ENCODE results near the gene CISH. TPM values are rescaled to one million over a fixed set of nuclear protein-coding genes. Genes with fewer than 3 reads are reported as not detected.

CISH gene
- total RNA-seq, 2 donors from 2014 or later: 5.1 to 7.6 TPM

GRCh38 chr3:50557106-50557505 is 54.5 kb downstream of the CISH start:
- WGBS: 63% methylated on average over 8 of the region's 8 CpGs

More at GRCh38 chr3:50557106-50557505, 54.5 kb downstream of the CISH start:
- no peaks in the 10 kb centered on the region for H3K4me1 ChIP-seq (replicated peaks)
- H3K9me3 ChIP-seq: no peaks in the 10 kb centered on the region
- H3K27ac ChIP-seq: no peak overlapping the region
- intact Hi-C loops (cut with DNase I): no loop called here
- H3K27me3 ChIP-seq (replicated peaks; ENCODE audit: insufficient read depth): no peaks in the 10 kb centered on the region
- TF ChIP-seq POLR2A (IDR thresholded peaks at IDR 0.05) (no peak), CTCF (IDR thresholded peaks at IDR 0.05) (no peak), POLR2AphosphoS5 (IDR thresholded peaks at IDR 0.05) (no peak)
- no peak for DNase-seq (ENCODE audit: low spot score)
- no peak overlapping the region for H3K4me3 ChIP-seq
- no peaks in the 10 kb centered on the region for H3K36me3 ChIP-seq

Other genes starting within 250 kb of the CISH start
- 1 to 10 TPM; 5.6 to 9.1 TPM for gene CACNA2D2, start 108.1 kb downstream of the CISH start, total RNA-seq
- 10 to 100 TPM in 1 of 2 donors, 1 to 10 TPM in 1; 7.5 to 11.0 TPM for gene C3orf18, start 44.0 kb downstream of the CISH start, total RNA-seq
- gene HEMK1, start 42.3 kb downstream of the CISH start, total RNA-seq: 10 to 100 TPM in 1 of 2 donors, 1 to 10 TPM in 1; 8.5 to 17.1 TPM
- gene MAPKAPK3, start 5.4 kb upstream of the CISH start, total RNA-seq: 10 to 100 TPM; 33.2 to 52.3 TPM
- gene DOCK3, start 63.2 kb upstream of the CISH start, total RNA-seq: 1 to 10 TPM in 1 of 2 donors, under 1 TPM in 1; 0.36 to 6.3 TPM